Karpas-422 (cell line): Measurements from ENCODE around the gene ETFDH. TPM values are rescaled to one million over a fixed set of nuclear protein-coding genes. Genes with fewer than 3 reads are reported as not detected.
"Not testable (repeated sequence)": the region's sequence is repeated elsewhere in the genome, so short reads cannot be mapped to it uniquely, and the experiment has no call there.

Experiments used
- DNase-seq: peaks from one replicate; pipeline ENCODE4 v3.0.0-alpha.2; 2015
- H2AFZ ChIP-seq: fragments of 200-600 bp; sonication (generic); 2 replicates; pipeline ENCODE4 v1.6.1; 2014; ENCODE audit warnings: antibody characterized with exemption, low read length, mixed read lengths
- H3K27ac ChIP-seq: fragments of 200-600 bp; sonication (generic); 2 replicates; pipeline ENCODE4 v1.5.1; 2014; ENCODE audit warnings: mild to moderate bottlenecking, low read length, moderate library complexity
- H3K27me3 ChIP-seq: fragments of 200-600 bp; sonication (generic); 2 replicates; pipeline ENCODE4 v1.6.1; 2014; ENCODE audit warnings: low read length, mixed read lengths
- H3K36me3 ChIP-seq: fragments of 200-600 bp; sonication (generic); 2 replicates; pipeline ENCODE4 v1.6.1; 2014; ENCODE audit warnings: low read length, mixed read lengths; ENCODE audit not compliant: insufficient read depth
- H3K4me1 ChIP-seq: fragments of 200-600 bp; sonication (generic); 2 replicates; pipeline ENCODE4 v1.6.1; 2014; ENCODE audit warnings: mild to moderate bottlenecking, low read length, mixed read lengths
- H3K4me2 ChIP-seq: fragments of 200-600 bp; sonication (generic); 2 replicates; pipeline ENCODE4 v1.6.1; 2014; ENCODE audit warnings: low read length, low read depth, mild to moderate bottlenecking; ENCODE audit not compliant: poor library complexity, severe bottlenecking
- H3K4me3 ChIP-seq: fragments of 200-600 bp; sonication (generic); 2 replicates; pipeline ENCODE4 v1.5.1; 2014; ENCODE audit warnings: mild to moderate bottlenecking, antibody characterized with exemption, low read length, mixed read lengths
- H3K79me2 ChIP-seq: fragments of 200-600 bp; sonication (generic); 2 replicates; pipeline ENCODE4 v1.6.1; 2014; ENCODE audit warnings: mild to moderate bottlenecking, low read length, mixed read lengths
- H3K9ac ChIP-seq: fragments of 200-600 bp; sonication (generic); 2 replicates; pipeline ENCODE4 v1.6.0; 2014; ENCODE audit warnings: low read length
- H3K9me2 ChIP-seq: fragments of 200-600 bp; sonication (generic), shearing (Covaris generic); replicated peaks from 2 replicates; pipeline ENCODE4 v1.6.0; 2014; ENCODE audit warnings: mild to moderate bottlenecking, low read length, moderate library complexity; ENCODE audit not compliant: insufficient read depth
- H3K9me3 ChIP-seq: fragments of 300-700, 200-600 bp; sonication (generic); 2 replicates; pipeline ENCODE4 v1.6.1; 2014; ENCODE audit warnings: low read length, mixed read lengths
- H4K20me1 ChIP-seq: fragments of 200-600 bp; sonication (generic); 2 replicates; pipeline ENCODE4 v1.6.1; 2014; ENCODE audit warnings: mild to moderate bottlenecking, antibody characterized with exemption, low read length, low read depth; ENCODE audit not compliant: insufficient read depth
- total RNA-seq: library from RNA; depleted of rRNA; stranded (reverse); fragments of >200 nt; shearing (Covaris generic); gene quantifications from 2 replicates; pipeline ENCODE4 v1.2.3, GENCODE V29; 2014; ENCODE audit warnings: low replicate concordance

Gene ETFDH
- total RNA-seq, 1 experiment from 2014 or later, result 54.3 TPM

DNA sequence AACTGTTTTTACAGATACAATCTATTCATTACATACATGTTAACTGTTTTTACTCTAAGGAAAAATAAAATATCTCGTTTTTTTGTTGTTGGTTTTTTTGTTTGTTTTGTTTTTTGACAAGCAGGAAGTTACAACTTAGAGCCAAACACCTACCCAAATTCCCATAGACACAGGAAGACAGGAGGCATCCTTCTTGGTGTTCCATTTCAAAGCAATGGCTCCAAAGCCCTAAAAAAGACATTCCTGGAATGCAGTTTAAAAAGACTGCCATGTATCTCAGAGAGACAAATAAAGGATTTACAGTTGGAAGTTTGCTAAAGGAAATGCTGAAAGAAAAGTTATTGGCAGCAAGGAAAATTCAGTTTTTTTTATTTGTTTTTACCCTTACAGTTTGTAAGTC, 16.7 kb downstream of the ETFDH start:
- Histone ChIP-seq H3K4me1 (no peaks in the 10 kb centered on the region), H4K20me1 (no peaks in the 10 kb centered on the region), H3K27ac (no peak overlapping the region), H3K4me2 (no peak overlapping the region), H3K9me2 (no peaks in the 10 kb centered on the region), H3K9me3 (no peaks in the 10 kb centered on the region), H3K27me3 (no peaks in the 10 kb centered on the region), H3K9ac (no peak overlapping the region), H3K36me3 (peaks cover 4% of the 10 kb centered on the region), H3K4me3 (no peak overlapping the region), H3K79me2 (no peaks in the 10 kb centered on the region), H2AFZ (no peak overlapping the region)
- no peak for DNase-seq

GRCh38 chr4:158704274-158704673, 32.2 kb downstream of the ETFDH start:
- H3K79me2 ChIP-seq, result no peaks in the 10 kb centered on the region
- H3K27ac ChIP-seq, result no peak overlapping the region
- no peaks in the 10 kb centered on the region for H3K4me1 ChIP-seq
- no peaks in the 10 kb centered on the region for H3K9me3 ChIP-seq
- peaks cover 28% of the 10 kb centered on the region for H3K36me3 ChIP-seq
- no peak overlapping the region for H2AFZ ChIP-seq
- no peak overlapping the region for H3K4me2 ChIP-seq
- no peak overlapping the region for H3K4me3 ChIP-seq
- H3K27me3 ChIP-seq, result no peaks in the 10 kb centered on the region
- no peak overlapping the region for H3K9ac ChIP-seq
- H4K20me1 ChIP-seq, result no peaks in the 10 kb centered on the region
- DNase-seq, result no peak
- no peaks in the 10 kb centered on the region for H3K9me2 ChIP-seq

DNA sequence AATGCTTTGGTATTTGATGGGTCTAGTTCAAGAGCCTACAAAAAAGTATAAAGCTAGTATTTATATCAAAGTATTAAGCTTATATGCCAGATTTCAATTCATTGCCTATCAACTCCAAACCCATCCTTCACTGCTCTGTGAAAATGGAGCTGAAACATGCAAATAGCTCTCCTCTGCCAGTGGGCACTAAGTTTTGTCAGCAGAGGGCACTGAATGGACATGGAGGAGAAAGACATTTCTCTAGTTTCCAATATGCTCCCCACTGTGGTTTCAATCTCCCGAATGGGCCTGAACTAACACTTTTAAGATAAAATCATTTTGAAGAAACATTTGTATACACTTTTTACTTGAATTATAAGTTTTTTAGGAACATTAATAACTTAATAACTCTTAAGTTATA, 38.7 kb downstream of the ETFDH start:
- H3K9me2 ChIP-seq, result no peaks in the 10 kb centered on the region
- H3K4me2 ChIP-seq, result no peak overlapping the region
- no peaks in the 10 kb centered on the region for H3K4me1 ChIP-seq
- peaks cover 82% of the 10 kb centered on the region for H3K36me3 ChIP-seq
- H3K79me2 ChIP-seq, result peaks cover 2% of the 10 kb centered on the region; the same call in 1 of the 2 replicates
- no peaks in the 10 kb centered on the region for H3K27me3 ChIP-seq
- H3K27ac ChIP-seq, result no peak overlapping the region
- no peaks in the 10 kb centered on the region for H3K9me3 ChIP-seq
- H4K20me1 ChIP-seq, result no peaks in the 10 kb centered on the region
- H3K9ac ChIP-seq, result no peak overlapping the region
- no peak overlapping the region for H3K4me3 ChIP-seq
- DNase-seq, result no peak
- no peak overlapping the region for H2AFZ ChIP-seq

GRCh38 chr4:158712622-158713021, 40.5 kb downstream of the ETFDH start:
- H3K36me3 ChIP-seq, result peaks cover 83% of the 10 kb centered on the region
- not testable (repeated sequence) for H2AFZ ChIP-seq, H3K4me2 ChIP-seq, H3K4me1 ChIP-seq, DNase-seq, H3K9me3 ChIP-seq, H3K4me3 ChIP-seq, H4K20me1 ChIP-seq, H3K27ac ChIP-seq, H3K27me3 ChIP-seq, H3K9ac ChIP-seq, H3K9me2 ChIP-seq
- H3K79me2 ChIP-seq, result peaks cover 12% of the 10 kb centered on the region

DNA sequence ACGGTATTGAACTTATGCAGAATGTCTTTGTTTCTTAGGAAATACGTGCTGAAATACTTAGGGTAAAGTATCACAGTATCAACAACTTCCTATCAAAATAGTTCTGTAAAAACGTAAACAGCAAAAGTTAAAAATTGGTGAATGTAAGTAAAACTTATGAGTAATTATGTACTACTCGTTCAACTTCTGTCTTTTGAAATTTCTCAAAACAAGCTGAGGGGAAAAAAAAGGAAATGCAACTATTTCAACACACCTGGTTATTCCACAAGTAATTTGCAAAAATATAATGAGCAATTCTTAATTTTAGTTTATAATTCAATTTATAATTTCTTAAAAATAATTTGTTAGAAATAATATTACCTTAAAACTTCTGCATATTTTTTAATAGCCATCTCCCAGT, 42.8 kb downstream of the ETFDH start:
- Histone ChIP-seq H3K36me3 (peaks cover 90% of the 10 kb centered on the region), H3K4me2 (no peak overlapping the region), H3K4me3 (no peak overlapping the region), H3K4me1 (no peaks in the 10 kb centered on the region), H3K9me3 (no peaks in the 10 kb centered on the region), H3K9ac (no peak overlapping the region), H3K27me3 (no peaks in the 10 kb centered on the region), H4K20me1 (no peaks in the 10 kb centered on the region), H3K79me2 (peaks cover 35% of the 10 kb centered on the region), H3K9me2 (no peaks in the 10 kb centered on the region), H2AFZ (no peak overlapping the region), H3K27ac (no peak overlapping the region)
- no peak for DNase-seq

- Histone ChIP-seq H3K4me2 (no peak overlapping the region), H3K36me3 (peaks cover 83% of the 10 kb centered on the region), H3K9me3 (no peaks in the 10 kb centered on the region), H3K4me1 (no peaks in the 10 kb centered on the region), H4K20me1 (no peaks in the 10 kb centered on the region), H3K79me2 (peaks cover 42% of the 10 kb centered on the region), H3K9ac (no peak overlapping the region), H3K27ac (no peak overlapping the region), H3K27me3 (no peaks in the 10 kb centered on the region), H2AFZ (no peak overlapping the region), H3K9me2 (no peaks in the 10 kb centered on the region), H3K4me3 (no peak overlapping the region)
- DNase-seq, result no peak
Measured at GRCh38 chr4:158715802-158716201, 43.7 kb downstream of the ETFDH start.

GRCh38 chr4:158721680-158722079, 49.6 kb downstream of the ETFDH start:
- peak overlapping the region; percentile 76 for H3K4me2 ChIP-seq
- no peaks in the 10 kb centered on the region for H3K27me3 ChIP-seq
- peaks cover 59% of the 10 kb centered on the region for H3K79me2 ChIP-seq
- peak overlapping the region; percentile 95 for H3K9ac ChIP-seq
- H3K9me3 ChIP-seq, result no peaks in the 10 kb centered on the region
- H3K4me3 ChIP-seq, result peak overlapping the region; percentile 94
- peaks cover 17% of the 10 kb centered on the region for H3K4me1 ChIP-seq
- no peak overlapping the region for H3K27ac ChIP-seq
- H3K9me2 ChIP-seq, result no peaks in the 10 kb centered on the region
- DNase-seq, result no peak
- peaks cover 39% of the 10 kb centered on the region; the same call in 1 of the 2 replicates for H3K36me3 ChIP-seq
- H2AFZ ChIP-seq, result no peak overlapping the region
- no peaks in the 10 kb centered on the region for H4K20me1 ChIP-seq

DNA sequence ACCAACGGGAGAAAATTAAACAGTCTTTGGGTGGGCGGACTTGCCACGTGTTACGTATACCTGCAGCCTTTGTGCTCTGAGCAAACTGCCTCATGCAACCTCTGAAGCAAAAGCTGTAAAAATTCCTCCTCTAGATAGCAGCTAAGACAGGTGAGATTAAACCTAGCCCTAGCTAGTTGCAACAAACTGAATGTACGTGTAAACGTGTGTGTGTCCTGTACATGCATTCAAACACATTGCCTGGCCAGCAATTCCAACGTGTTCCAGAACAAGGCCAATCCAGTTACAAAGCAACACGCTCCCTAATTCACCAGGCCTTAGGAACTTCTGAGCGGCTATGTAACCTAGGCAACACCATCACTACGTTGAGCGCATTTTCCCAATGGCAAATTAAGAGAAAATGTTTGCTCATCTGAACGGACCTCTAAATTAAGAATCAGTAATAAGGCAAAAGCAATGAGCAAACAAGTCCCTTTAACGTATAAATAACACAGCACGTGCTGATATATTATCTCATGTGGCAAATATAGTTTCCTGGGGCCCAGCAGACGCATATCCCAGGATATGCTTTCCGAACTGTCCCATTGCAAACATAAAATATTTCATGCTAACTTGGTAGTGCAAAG, 50.3 kb downstream of the ETFDH start:
- Histone ChIP-seq H3K79me2 (peaks cover 56% of the 10 kb centered on the region), H3K27ac (peak overlapping the region; percentile 49), H3K9me2 (no peaks in the 10 kb centered on the region), H3K9me3 (no peaks in the 10 kb centered on the region), H3K4me2 (peak overlapping the region; percentile 76), H3K9ac (peak overlapping the region; percentile 95), H3K4me1 (peaks cover 17% of the 10 kb centered on the region), H2AFZ (peak overlapping the region; percentile 78), H3K36me3 (peaks cover 33% of the 10 kb centered on the region; the same call in 1 of the 2 replicates), H3K27me3 (no peaks in the 10 kb centered on the region), H3K4me3 (peak overlapping the region; percentile 94), H4K20me1 (no peaks in the 10 kb centered on the region)
- DNase-seq, result peak; percentile 75
